Right atrium auricular region (tissue), 2 donors: ENCODE measurements around the gene PLD4. TPM values are rescaled to one million over a fixed set of nuclear protein-coding genes. Genes with fewer than 3 reads are reported as not detected.

Experiments used
- DNase-seq: peaks from one replicate; pipeline ENCODE4 v3.0.0-alpha.2; 2019; ENCODE audit warnings: low spot score
- H3K27ac ChIP-seq, 2 donors: fragments of 200-600 bp; sonication (generic); 1 replicate in 1 of 2; 2 replicates in 1 of 2; pipeline ENCODE4 v1.5.1; 2016 to 2019
- H3K27me3 ChIP-seq, 2 donors: fragments of 200-600 bp; sonication (generic); one replicate each; pipeline versions ENCODE4 v1.5.1 to v1.6.0; 2017 to 2019
- H3K36me3 ChIP-seq: fragments of 200-600 bp; sonication (generic); one replicate; pipeline ENCODE4 v1.5.1; 2016
- H3K4me1 ChIP-seq, 2 donors: fragments of 200-600 bp; sonication (generic); one replicate each; pipeline versions ENCODE4 v1.5.1 to v1.6.0; 2017 to 2019
- H3K4me3 ChIP-seq, 2 donors: fragments of 200-600 bp; sonication (generic); 1 replicate in 1 of 2; 2 replicates in 1 of 2; pipeline ENCODE4 v1.5.1; 2017 to 2019; ENCODE audit warnings: mild to moderate bottlenecking in 1 of 2, moderate library complexity in 1 of 2
- H3K9me3 ChIP-seq, 2 donors: fragments of 200-600 bp; sonication (generic); one replicate each; pipeline ENCODE4 v1.5.1; 2019
- CTCF ChIP-seq, 2 donors: fragments of 200-600 bp; sonication (generic); IDR thresholded peaks; one replicate each; pipeline ENCODE4 v1.5.1; 2019; ENCODE audit warnings: antibody characterized with exemption in 2 of 2
- total RNA-seq, 2 donors: library from RNA; depleted of rRNA; stranded (reverse); fragments of >200 nt; gene quantifications; one replicate each; pipeline ENCODE4 v1.1.0, GENCODE V29; 2016

The PLD4 gene
- total RNA-seq, 2 donors from 2014 or later = 0.08 TPM; not detected in 1

DNA sequence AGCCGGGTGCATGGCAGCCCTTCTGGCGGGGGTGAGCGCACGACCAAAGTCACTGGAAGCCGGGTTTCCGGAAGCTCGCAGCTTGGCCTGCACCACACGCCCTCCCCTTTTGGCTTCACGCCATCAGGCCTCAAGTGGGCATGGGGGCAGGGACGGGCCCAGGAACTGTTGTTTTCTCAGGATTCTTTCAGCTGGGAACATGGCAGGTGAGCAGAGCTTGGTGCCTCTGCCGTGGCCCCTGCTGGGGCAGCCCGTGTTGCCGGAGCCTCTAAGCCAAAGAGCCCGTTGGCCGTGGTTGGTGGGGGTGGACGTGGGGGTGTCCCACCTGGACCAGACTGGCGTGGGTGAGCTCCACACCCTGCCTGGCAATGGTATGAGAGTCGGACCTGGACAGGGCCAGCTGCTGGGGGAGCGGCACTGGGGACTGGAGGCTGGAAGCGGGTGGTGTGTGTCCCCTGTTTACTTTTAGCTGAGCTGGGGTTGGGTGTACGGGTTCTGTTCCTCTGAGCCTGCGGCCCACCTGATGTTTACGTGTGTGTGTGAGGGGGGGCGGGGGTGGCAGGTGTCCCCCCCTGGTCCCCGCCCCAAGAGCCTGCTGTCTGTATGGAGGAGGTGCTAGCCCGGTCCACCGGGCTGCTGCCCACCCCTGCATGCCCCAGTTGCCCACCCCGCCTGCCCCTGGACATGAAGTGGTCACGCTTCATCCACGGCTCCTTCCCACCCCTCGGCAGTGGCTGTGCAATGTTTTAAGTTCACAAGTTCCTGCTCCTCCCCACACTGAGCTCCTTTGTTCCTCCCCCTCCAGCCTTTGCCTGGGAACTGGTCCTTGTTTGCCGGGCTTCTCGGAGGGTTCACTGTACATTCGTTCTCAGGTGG lies 28.7 kb upstream of the PLD4 start:
- Histone ChIP-seq H3K27me3 (no peaks in the 10 kb centered on the region), H3K36me3 (no peaks in the 10 kb centered on the region), H3K4me1 (peaks cover 0 to 20% of the 10 kb centered on the region in 2 donors), H3K4me3 (no peak overlapping the region), H3K27ac (no peak overlapping the region), H3K9me3 (no peaks in the 10 kb centered on the region)
- no peak for TF ChIP-seq CTCF (IDR thresholded peaks at IDR 0.05)
- DNase-seq = no peak

- Histone ChIP-seq H3K36me3 (no peaks in the 10 kb centered on the region), H3K27me3 (no peaks in the 10 kb centered on the region), H3K4me1 (peaks cover 0 to 20% of the 10 kb centered on the region in 2 donors), H3K27ac (no peak overlapping the region), H3K4me3 (no peak overlapping the region), H3K9me3 (no peaks in the 10 kb centered on the region)
- TF ChIP-seq CTCF (IDR thresholded peaks at IDR 0.05) = no peak
- no peak for DNase-seq
Measured at GRCh38 chr14:104897330-104898194, 27.1 kb upstream of the PLD4 start.

DNA sequence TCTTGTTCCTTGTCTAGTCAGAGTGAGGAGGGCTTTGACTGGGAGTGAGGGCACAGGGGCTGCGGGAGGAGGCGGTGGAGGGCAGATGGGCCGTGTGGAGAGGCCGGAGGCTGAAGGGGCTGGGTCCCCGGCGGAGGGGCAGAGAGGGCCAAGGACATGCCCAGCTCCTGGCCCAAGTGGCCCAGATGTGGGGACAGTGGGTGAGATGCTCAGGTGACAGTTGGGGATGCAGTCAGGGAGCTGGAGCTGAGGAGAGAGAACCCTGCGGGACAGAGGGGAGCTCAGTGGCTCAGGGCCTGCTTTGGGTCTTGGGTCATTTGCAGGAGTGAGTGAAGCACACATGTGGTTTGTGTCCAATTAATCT lies 26.5 kb upstream of the PLD4 start:
- TF ChIP-seq CTCF (IDR thresholded peaks at IDR 0.05) = no peak
- H3K4me3 ChIP-seq = no peak overlapping the region
- H3K4me1 ChIP-seq = peaks cover 0 to 20% of the 10 kb centered on the region in 2 donors
- no peaks in the 10 kb centered on the region for H3K9me3 ChIP-seq
- H3K36me3 ChIP-seq = no peaks in the 10 kb centered on the region
- no peak for DNase-seq
- no peak overlapping the region for H3K27ac ChIP-seq
- H3K27me3 ChIP-seq = no peaks in the 10 kb centered on the region

DNA sequence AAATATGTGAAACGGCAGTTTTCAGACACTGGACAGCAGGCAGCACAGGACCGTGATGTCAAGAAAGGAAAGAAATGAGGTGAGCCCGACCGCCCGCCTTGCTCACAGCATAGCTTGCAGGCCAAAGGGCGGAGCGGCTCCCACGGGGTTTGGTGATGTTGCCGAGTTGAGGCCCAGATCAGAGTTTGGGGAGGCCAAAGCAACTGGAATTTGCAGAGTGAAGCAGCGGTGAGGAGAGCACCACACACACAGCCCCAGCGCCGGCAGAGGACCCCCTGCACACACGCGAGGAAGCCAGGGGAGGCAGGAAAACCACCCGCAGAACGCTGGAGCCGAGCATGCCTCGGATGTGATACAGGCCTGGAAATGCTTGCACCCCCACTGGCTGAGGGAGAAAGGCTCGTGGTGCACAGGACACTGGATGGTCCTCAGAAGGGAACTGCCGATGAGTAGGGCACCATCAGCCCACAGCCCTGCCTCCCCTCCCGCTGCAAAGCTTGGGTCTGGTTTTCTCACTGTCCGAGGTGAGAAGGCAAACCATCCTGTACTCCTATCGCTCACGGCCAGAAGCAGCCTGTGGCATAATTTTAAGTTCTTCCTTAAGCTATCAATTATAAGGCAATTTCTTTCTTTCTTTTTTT lies 25.7 kb upstream of the PLD4 start:
- Histone ChIP-seq H3K36me3 (no peaks in the 10 kb centered on the region), H3K27ac (no peak overlapping the region), H3K4me3 (no peak overlapping the region), H3K4me1 (peaks cover 0 to 20% of the 10 kb centered on the region in 2 donors), H3K9me3 (no peaks in the 10 kb centered on the region), H3K27me3 (no peaks in the 10 kb centered on the region)
- no peak for DNase-seq
- TF ChIP-seq CTCF (IDR thresholded peaks at IDR 0.05) = no peak

DNA sequence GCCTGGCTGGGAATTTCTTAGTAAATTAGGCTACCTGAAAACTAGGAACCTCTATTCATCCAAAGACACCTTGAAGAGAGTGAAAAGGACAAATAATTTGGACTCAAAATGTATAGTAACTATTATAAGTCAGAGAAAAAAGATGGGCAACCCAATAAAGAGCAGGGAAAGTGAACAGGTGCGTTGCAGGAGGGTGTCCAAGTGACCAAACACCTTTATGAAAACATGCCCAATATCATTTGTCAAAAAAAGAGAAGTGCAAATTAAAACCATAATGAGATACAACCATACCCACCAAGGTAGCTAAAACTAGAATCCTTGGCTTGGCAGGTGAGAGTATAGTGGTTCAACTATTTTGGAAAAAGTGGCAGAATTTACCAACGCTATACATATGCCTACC lies 24.9 kb upstream of the PLD4 start:
- no peak for TF ChIP-seq CTCF (IDR thresholded peaks at IDR 0.05)
- Histone ChIP-seq H3K4me1 (peaks cover 0 to 12% of the 10 kb centered on the region in 2 donors), H3K36me3 (no peaks in the 10 kb centered on the region), H3K27ac (no peak overlapping the region), H3K4me3 (no peak overlapping the region), H3K9me3 (no peaks in the 10 kb centered on the region), H3K27me3 (no peaks in the 10 kb centered on the region)
- no peak for DNase-seq
